Mucosa of stomach (tissue), 1 donor: ENCODE data around the gene CFHR5.
"Not testable (repeated sequence)": the region's sequence is repeated elsewhere in the genome, so short reads cannot be mapped to it uniquely, and the experiment has no call there.

Source experiments
- H3K27me3 ChIP-seq: one replicate; pipeline ENCODE4 v1.7.0; 2013; ENCODE audit warnings: mild to moderate bottlenecking, low read length; ENCODE audit not compliant: control insufficient read depth, insufficient read depth
- H3K36me3 ChIP-seq: one replicate; pipeline ENCODE4 v1.7.0; 2013; ENCODE audit warnings: low read length; ENCODE audit not compliant: control insufficient read depth, insufficient read depth
- H3K4me1 ChIP-seq: one replicate; pipeline ENCODE4 v1.7.0; 2013; ENCODE audit warnings: mild to moderate bottlenecking, low read length; ENCODE audit not compliant: control insufficient read depth, insufficient read depth
- H3K4me3 ChIP-seq: one replicate; pipeline ENCODE4 v1.7.0; 2013; ENCODE audit warnings: low read length
- H3K9ac ChIP-seq: one replicate; pipeline ENCODE4 v1.7.0; 2013; ENCODE audit warnings: mild to moderate bottlenecking, low read length, moderate library complexity
- H3K9me3 ChIP-seq: one replicate; pipeline ENCODE4 v1.7.0; 2013; ENCODE audit warnings: mild to moderate bottlenecking, low read length, moderate library complexity; ENCODE audit not compliant: control insufficient read depth
- donor health status: Pancreatic carcinoma.

The CFHR5 gene

GRCh38 chr1:197027359-197027758, 50.0 kb downstream of the CFHR5 start:
- no peak overlapping the region for H3K4me3 ChIP-seq
- no peak overlapping the region for H3K9ac ChIP-seq
- H3K9me3 ChIP-seq = no peaks in the 10 kb centered on the region
- H3K4me1 ChIP-seq = no peaks in the 10 kb centered on the region
- no peaks in the 10 kb centered on the region for H3K27me3 ChIP-seq
- no peaks in the 10 kb centered on the region for H3K36me3 ChIP-seq

- no peaks in the 10 kb centered on the region for H3K4me1 ChIP-seq
- H3K4me3 ChIP-seq = no peak overlapping the region
- H3K36me3 ChIP-seq = no peaks in the 10 kb centered on the region
- no peak overlapping the region for H3K9ac ChIP-seq
- no peaks in the 10 kb centered on the region for H3K9me3 ChIP-seq
- no peaks in the 10 kb centered on the region for H3K27me3 ChIP-seq
These were observed 52.4 kb downstream of the CFHR5 start for GRCh38 chr1:197029749-197030148.

DNA sequence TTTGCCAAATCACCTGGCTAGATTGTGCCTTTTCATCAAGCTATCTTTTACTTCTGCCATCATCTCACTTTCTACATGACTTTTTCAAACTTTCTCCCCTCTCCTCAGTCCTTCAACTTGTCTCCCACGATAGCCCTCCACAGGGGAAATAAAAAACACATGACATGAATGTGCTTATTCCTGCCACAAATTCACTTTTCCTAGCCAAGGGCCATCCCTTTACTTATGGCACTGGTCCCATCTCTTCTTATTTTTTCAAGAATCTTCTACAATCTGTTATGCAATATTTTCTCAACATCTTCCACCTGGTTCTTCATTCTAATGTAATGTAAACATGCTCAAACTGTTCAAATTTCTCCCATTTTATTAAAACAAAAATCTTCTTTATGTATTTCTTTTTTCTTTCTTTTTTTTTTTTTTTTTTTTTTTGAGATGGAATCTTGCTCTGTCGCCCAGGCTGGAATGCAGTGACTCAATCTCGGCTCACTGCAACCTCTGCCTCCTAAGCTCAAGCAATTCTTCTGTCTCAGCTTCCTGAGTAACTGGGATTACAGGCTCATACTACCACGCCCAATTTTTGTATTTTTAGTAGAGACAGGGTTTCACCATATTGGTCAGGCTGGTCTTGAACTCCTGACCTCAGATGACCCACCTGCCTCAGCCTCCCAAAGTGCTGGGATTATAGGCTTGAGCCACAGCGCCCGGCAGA, 57.4 kb downstream of the CFHR5 start:
- H3K36me3 ChIP-seq, H3K4me1 ChIP-seq, H3K9me3 ChIP-seq, H3K4me3 ChIP-seq, H3K27me3 ChIP-seq, H3K9ac ChIP-seq: not testable (repeated sequence)

DNA sequence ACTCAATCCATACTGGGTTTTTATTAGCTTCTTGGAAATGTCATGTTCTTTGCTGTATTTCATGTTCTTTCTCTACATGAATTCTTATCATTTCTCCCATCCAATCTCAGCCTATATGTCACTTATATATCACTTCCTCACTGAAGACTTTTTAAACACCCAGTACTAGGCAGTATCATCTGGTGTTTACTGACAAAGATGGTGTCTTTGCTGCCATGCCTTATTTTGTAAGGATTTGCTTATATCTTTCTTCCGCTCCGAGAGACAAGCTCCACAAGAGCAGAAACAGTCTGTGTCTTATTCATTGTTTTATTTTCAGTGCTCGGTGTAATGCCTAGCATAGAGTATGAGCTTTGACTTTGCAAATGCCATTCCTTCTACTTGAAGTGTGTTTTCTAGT, 59.5 kb downstream of the CFHR5 start:
- Histone ChIP-seq H3K9me3 (no peaks in the 10 kb centered on the region), H3K4me3 (no peak overlapping the region), H3K36me3 (no peaks in the 10 kb centered on the region), H3K27me3 (no peaks in the 10 kb centered on the region), H3K9ac (no peak overlapping the region), H3K4me1 (no peaks in the 10 kb centered on the region)

DNA sequence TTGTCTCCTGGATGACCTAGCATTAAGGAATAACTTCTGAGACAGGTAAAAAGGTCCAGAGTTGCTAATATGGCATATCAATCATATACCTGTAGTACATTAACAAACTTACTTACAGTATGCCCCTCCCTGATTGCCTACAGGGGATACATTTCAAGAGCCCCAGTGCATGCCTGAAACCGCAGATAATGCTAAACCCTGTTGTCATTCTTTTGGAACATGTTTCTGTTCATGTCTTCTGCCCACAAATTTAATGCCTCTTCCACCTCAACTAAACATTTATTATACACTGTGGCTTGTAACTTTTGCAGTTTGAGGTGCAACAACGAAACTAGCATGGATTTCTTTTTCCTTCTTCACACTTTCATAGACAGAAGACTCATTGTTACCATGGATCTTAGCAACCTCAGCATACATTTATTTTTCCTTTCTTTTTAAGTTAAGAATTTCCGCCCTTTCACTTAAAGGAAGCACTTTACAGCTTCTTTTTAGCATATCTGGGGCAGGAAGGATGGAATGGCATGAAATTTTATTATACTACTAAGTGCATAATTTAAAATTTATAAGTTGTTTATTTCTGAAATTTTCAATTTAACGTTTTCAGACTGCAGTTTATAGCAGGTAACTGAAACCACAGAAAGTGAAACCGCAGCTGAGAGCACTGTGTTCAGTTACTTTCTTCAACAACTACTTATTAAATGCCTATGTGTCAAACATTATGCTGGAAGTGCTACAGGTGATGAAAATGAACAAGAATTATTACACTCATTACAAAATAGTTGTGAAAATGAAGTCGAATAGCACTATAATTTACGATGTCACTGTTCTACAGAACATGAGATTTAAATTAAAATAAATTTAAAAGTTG, 64.4 kb downstream of the CFHR5 start:
- no peaks in the 10 kb centered on the region for H3K27me3 ChIP-seq
- H3K9ac ChIP-seq = no peak overlapping the region
- H3K4me1 ChIP-seq = no peaks in the 10 kb centered on the region
- no peak overlapping the region for H3K4me3 ChIP-seq
- H3K36me3 ChIP-seq = no peaks in the 10 kb centered on the region
- H3K9me3 ChIP-seq = no peaks in the 10 kb centered on the region

DNA sequence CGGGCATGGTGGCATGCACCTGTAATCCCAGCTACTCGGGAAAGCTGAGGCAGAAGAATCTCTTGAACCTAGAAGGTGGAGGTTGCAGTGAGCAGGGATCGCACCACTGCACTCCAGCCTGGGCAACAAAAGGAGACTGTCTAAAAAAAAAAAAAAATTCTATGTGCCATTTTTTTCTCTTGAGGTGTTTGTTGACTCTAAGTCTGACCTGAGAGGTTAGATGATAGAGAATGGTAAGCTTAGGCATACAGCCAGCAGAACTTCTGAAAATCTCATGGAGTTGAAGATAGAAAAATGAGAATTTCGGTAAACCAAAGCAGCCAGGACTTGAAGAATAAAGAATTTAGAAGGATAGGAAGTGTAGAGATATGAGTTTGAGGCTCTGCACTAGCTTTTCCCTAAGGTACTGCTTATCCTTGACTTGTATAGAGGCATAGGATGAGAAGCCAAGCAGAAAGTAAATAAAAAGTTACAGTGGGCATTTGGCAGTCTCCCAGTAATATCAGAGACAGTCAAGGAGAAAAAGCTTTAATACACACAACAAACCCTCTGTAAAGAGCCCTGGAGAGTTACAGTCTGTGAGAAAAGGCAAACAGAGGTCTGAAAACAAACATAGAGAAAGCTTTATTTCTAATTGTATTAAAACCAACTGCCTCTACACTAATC, 65.5 kb downstream of the CFHR5 start:
- Histone ChIP-seq H3K27me3 (no peaks in the 10 kb centered on the region), H3K36me3 (no peaks in the 10 kb centered on the region), H3K4me3 (no peak overlapping the region), H3K9ac (no peak overlapping the region), H3K4me1 (no peaks in the 10 kb centered on the region), H3K9me3 (no peaks in the 10 kb centered on the region)

- H3K36me3 ChIP-seq = no peaks in the 10 kb centered on the region
- no peak overlapping the region for H3K9ac ChIP-seq
- H3K4me1 ChIP-seq = no peaks in the 10 kb centered on the region
- no peaks in the 10 kb centered on the region for H3K9me3 ChIP-seq
- no peaks in the 10 kb centered on the region for H3K27me3 ChIP-seq
- no peak overlapping the region for H3K4me3 ChIP-seq
These were observed 71.7 kb downstream of the CFHR5 start for GRCh38 chr1:197049100-197049499.
